WERI-Rb-1 (cell line): Measurements from ENCODE around the gene TRABD2B.

Experiments used
- DNase-seq: peaks from one replicate; pipeline ENCODE4 v3.0.0-alpha.2; 2020
- H3K27ac ChIP-seq: fragments of 250-450 bp; sonication (Bioruptor Pico); 2 replicates; pipeline ENCODE4 v1.5.1; 2020; ENCODE audit warnings: mild to moderate bottlenecking, moderate library complexity
- H3K27me3 ChIP-seq: fragments of 250-450 bp; sonication (Bioruptor Pico); 2 replicates; pipeline ENCODE4 v1.5.1; 2021; ENCODE audit warnings: mild to moderate bottlenecking, low read depth, moderate library complexity; ENCODE audit not compliant: insufficient read depth, severe bottlenecking
- H3K36me3 ChIP-seq: fragments of 250-450 bp; sonication (Bioruptor Pico); 2 replicates; pipeline ENCODE4 v1.5.1; 2020; ENCODE audit warnings: mild to moderate bottlenecking, moderate library complexity
- H3K4me3 ChIP-seq: 2 replicates; pipeline ENCODE4 v1.5.1; 2011; ENCODE audit warnings: low read depth, mild to moderate bottlenecking, control low read depth, low read length
- H3K9me3 ChIP-seq: fragments of 250-450 bp; sonication (Bioruptor Pico); 2 replicates; pipeline ENCODE4 v1.5.1; 2021; ENCODE audit warnings: mild to moderate bottlenecking, moderate library complexity; ENCODE audit not compliant: severe bottlenecking
- TF ChIP-seq, protein P1 (sequence below): IDR thresholded peaks from 2 replicates; pipeline ENCODE4 v1.5.1; 2011; ENCODE audit warnings: low read depth, mild to moderate bottlenecking, control low read depth, inconsistent platforms, low read length

TRABD2B gene

DNA sequence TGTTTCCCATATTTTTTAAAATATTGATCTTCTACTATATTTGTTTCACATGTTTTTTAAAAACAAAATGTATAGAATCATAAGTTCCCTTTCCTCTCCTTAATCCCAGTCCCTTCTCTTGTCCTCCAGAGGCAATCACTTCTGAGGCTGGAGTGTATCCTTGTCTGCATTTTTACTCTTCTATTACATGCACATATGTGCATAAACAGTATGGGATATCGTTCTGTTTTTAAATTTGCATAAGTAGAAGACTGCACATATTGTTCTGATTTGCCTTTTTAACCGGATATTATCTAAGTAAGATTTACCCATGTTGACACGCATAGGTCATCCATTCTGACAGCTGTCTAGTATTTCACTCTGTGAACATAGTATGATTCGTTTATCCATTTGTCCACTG lies 142.0 kb downstream of the TRABD2B start:
- Histone ChIP-seq H3K27me3 (no peaks in the 10 kb centered on the region), H3K9me3 (no peaks in the 10 kb centered on the region), H3K27ac (no peak overlapping the region), H3K4me3 (no peak overlapping the region), H3K36me3 (no peaks in the 10 kb centered on the region)
- TF ChIP-seq, protein P1, sequence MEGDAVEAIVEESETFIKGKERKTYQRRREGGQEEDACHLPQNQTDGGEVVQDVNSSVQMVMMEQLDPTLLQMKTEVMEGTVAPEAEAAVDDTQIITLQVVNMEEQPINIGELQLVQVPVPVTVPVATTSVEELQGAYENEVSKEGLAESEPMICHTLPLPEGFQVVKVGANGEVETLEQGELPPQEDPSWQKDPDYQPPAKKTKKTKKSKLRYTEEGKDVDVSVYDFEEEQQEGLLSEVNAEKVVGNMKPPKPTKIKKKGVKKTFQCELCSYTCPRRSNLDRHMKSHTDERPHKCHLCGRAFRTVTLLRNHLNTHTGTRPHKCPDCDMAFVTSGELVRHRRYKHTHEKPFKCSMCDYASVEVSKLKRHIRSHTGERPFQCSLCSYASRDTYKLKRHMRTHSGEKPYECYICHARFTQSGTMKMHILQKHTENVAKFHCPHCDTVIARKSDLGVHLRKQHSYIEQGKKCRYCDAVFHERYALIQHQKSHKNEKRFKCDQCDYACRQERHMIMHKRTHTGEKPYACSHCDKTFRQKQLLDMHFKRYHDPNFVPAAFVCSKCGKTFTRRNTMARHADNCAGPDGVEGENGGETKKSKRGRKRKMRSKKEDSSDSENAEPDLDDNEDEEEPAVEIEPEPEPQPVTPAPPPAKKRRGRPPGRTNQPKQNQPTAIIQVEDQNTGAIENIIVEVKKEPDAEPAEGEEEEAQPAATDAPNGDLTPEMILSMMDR: no peak
- DNase-seq: no peak

DNA sequence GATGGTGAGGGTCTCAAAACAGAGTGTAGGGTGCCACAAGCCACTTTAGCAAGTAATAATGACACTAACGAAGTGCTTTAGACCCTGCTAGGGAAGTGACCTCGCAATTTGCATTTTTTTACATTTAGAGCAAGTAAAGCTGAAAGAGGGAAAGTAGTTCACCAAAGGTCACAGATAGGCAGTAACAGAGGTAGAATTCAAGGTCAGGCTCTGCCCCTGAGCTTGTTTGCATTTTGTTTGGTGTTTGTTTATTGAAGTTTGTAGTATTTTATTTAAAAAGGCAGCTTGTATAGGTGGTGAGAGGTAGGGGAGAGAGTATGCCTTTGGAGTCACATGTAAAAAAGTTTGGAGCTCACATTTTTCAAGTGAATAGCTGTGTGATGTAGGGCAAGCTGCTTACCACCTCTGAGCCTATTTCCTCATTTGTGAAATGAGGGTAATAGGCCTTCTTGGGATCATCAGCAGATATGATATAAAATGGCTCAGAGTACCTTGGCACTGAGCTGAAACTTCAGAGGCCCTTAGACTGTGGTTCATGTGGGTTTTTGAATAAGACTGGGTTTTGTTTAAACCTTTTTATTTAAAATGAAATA lies 142.5 kb downstream of the TRABD2B start:
- H3K27ac ChIP-seq: no peak overlapping the region
- no peak overlapping the region for H3K4me3 ChIP-seq
- no peak for DNase-seq
- H3K27me3 ChIP-seq: no peaks in the 10 kb centered on the region
- TF ChIP-seq, protein P1: no peak
- H3K36me3 ChIP-seq: no peaks in the 10 kb centered on the region
- no peaks in the 10 kb centered on the region for H3K9me3 ChIP-seq

DNA sequence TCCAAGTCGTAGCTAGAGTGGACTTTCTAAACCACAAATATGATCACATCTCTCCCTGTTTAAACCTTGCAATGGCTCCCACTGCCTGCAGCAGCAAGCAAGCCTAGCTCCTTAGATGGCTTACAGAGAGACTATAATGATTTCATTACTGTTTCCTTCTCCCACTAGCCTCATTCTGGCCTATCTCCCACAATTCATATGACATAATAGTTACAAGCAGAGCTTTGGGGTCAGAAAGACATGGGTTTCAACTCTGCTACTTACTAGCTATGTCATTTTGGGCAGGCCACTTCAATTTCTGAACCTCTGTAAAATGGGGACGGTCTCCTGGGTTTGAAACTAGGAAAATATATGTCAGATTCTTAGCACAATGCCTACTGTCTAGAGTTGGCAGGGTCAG lies 143.3 kb downstream of the TRABD2B start:
- H3K27ac ChIP-seq: no peak overlapping the region
- DNase-seq: no peak
- H3K9me3 ChIP-seq: no peaks in the 10 kb centered on the region
- no peaks in the 10 kb centered on the region for H3K27me3 ChIP-seq
- TF ChIP-seq, protein P1: no peak
- H3K36me3 ChIP-seq: no peaks in the 10 kb centered on the region
- no peak overlapping the region for H3K4me3 ChIP-seq

DNA sequence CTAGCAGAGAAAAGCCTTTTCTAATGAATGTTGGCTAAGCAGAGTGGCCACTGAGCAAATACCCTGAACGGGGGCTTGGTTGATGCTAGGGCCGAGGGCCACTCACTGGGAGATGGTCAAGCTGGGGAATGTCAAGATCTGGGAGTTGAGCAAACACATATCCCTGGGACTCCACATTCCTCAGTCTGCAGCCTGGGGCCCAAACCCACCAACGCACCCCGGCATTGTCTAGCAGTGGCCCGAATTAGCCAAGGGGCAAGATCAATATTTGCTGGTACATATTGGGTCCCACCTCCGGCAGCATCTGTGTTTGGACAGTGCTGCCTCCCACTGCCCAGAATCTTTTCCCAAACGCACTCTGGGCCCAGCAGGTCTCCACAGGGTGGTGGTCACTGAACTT lies 144.1 kb downstream of the TRABD2B start:
- H3K27me3 ChIP-seq: no peaks in the 10 kb centered on the region
- no peak for DNase-seq

DNA sequence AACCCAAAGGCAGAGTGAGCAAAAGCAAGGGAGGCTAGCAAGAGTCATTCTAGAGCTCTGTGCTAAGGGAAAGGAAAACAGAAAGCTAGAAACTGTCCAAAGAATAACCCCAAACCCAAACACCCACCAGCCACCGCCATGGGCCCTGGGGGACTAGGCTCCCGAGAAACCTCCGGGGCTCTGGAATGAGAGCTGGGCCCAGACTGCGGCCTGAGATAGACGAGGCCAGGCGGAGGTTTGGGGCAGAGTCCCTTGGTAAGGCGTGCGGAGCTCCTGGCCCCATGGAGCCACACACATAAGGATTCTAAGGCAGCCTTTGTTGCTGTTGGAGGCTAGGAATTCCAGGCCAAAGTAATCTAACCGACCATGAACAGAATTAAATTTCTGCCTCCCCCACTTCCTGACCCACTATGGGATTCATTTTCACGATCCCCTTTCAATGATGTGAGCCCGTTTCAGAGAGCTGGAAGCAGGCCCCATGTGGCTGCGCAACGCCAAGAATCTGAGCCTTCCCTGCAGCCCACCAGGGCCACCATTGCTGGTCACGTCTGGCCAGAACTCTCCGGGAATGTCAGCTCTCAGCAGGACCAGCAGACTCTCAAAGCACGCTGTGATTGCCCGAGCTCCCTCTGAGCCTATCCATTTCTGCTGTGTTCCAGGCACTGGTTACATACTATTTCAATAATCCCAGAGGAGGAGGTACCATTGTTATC lies 145.0 kb downstream of the TRABD2B start:
- H3K4me3 ChIP-seq: no peak overlapping the region
- no peaks in the 10 kb centered on the region for H3K36me3 ChIP-seq
- TF ChIP-seq, protein P1: no peak
- no peaks in the 10 kb centered on the region for H3K9me3 ChIP-seq
- no peaks in the 10 kb centered on the region for H3K27me3 ChIP-seq
- H3K27ac ChIP-seq: no peak overlapping the region
- DNase-seq: no peak

More for the DNA sequence above, 144.1 kb downstream of the TRABD2B start:
- TF ChIP-seq, protein P1: no peak
- H3K4me3 ChIP-seq: no peak overlapping the region
- H3K36me3 ChIP-seq: no peaks in the 10 kb centered on the region
- no peaks in the 10 kb centered on the region for H3K9me3 ChIP-seq
- H3K27ac ChIP-seq: no peak overlapping the region
